Measurements from ENCODE around the gene PYGB. TPM values are rescaled to one million over a fixed set of nuclear protein-coding genes. Genes with fewer than 3 reads are reported as not detected.

Gene PYGB
- total and polyA plus RNA-seq, 9 donors = 20.7 to 31.5 (median 26.0) TPM

- Histone ChIP-seq H3K9me3 (replicated peaks; ENCODE audit: control insufficient read depth, low read depth, low read length) (no peaks in the 10 kb centered on the region), H3K36me3 (ENCODE audit: control insufficient read depth, insufficient read depth, low read length) (peaks cover 66% of the 10 kb centered on the region), H3K4me1 (ENCODE audit: control insufficient read depth, insufficient read depth, low read length) (peaks cover 17% of the 10 kb centered on the region), H3K4me3 (ENCODE audit: low read length) (no peak overlapping the region), H3K27ac (ENCODE audit: low read length) (no peak overlapping the region), H3K27me3 (ENCODE audit: control insufficient read depth, insufficient read depth, low read length) (no peaks in the 10 kb centered on the region)
- no peak for DNase-seq
- 90% methylated on average over 22 of the region's 22 CpGs for WGBS (ENCODE audit: insufficient coverage)
Observed at GRCh38 chr20:25290646-25291431, 43.0 kb downstream of the PYGB start.

GRCh38 chr20:25291432-25292133, 43.7 kb downstream of the PYGB start:
- H3K4me1 ChIP-seq (ENCODE audit: control insufficient read depth, insufficient read depth, low read length) = peaks cover 24% of the 10 kb centered on the region
- no peak overlapping the region for H3K27ac ChIP-seq (ENCODE audit: low read length)
- 83% methylated on average over 24 of the region's 26 CpGs for WGBS (ENCODE audit: insufficient coverage)
- no peak for DNase-seq
- no peak overlapping the region for H3K4me3 ChIP-seq (ENCODE audit: low read length)
- no peaks in the 10 kb centered on the region for H3K9me3 ChIP-seq (replicated peaks; ENCODE audit: control insufficient read depth, low read depth, low read length)
- H3K36me3 ChIP-seq (ENCODE audit: control insufficient read depth, insufficient read depth, low read length) = peaks cover 66% of the 10 kb centered on the region
- no peaks in the 10 kb centered on the region for H3K27me3 ChIP-seq (ENCODE audit: control insufficient read depth, insufficient read depth, low read length)

DNA sequence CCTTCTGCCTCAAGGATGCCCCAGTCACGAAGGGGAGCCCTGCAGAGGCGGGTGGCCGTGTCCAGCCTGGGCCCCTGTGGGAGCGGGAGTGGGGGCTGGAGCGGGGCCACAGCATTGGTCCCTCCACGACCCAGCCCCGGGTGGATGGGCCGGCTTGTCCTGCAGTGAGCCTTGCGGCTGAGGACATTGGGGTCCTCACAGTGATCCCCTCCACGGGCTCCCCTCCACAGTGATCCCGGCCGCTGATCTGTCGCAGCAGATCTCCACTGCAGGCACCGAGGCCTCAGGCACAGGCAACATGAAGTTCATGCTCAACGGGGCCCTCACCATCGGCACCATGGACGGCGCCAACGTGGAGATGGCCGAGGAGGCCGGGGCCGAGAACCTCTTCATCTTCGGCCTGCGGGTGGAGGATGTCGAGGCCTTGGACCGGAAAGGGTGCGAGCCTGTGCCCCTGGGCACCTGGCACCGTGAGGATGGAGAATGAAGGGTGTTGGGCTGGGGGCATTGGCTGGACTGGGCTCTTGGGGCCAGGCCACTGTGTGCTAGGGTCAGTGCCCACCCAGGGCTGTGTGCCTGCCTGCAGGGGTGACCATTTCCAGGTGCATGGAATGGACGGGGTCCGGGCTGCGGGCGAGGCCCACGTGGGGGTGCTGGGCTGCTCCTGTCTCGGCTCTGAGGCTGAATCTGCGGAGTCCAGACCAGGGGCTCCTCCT, 44.4 kb downstream of the PYGB start:
- 95% methylated on average over 30 of the region's 35 CpGs for WGBS (ENCODE audit: insufficient coverage)
- Histone ChIP-seq H3K4me1 (ENCODE audit: control insufficient read depth, insufficient read depth, low read length) (peaks cover 28% of the 10 kb centered on the region), H3K36me3 (ENCODE audit: control insufficient read depth, insufficient read depth, low read length) (peaks cover 67% of the 10 kb centered on the region), H3K27ac (ENCODE audit: low read length) (no peak overlapping the region), H3K9me3 (replicated peaks; ENCODE audit: control insufficient read depth, low read depth, low read length) (no peaks in the 10 kb centered on the region), H3K4me3 (ENCODE audit: low read length) (no peak overlapping the region), H3K27me3 (ENCODE audit: control insufficient read depth, insufficient read depth, low read length) (no peaks in the 10 kb centered on the region)
- DNase-seq = no peak

DNA sequence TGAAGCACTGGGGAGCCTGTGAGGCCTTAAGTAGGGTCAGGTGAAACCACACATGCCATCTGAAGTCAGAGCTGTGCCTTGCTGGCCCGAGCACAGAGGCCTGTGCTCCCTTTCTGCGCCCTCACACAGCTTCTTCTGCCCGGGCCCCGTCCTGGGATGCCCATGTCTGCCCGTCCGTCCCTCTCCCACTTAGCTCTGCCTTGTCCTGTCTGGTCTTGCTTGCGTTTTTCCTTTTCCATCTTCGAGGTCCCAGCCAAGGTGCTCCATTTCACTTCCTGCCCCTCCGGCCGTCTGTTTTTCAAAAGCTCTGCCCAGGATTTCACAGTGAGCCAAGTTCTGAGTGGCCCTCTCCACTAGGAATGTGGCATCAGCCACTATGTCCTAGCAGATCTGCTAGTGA, 45.6 kb downstream of the PYGB start:
- Histone ChIP-seq H3K27ac (ENCODE audit: low read length) (no peak overlapping the region), H3K4me3 (ENCODE audit: low read length) (no peak overlapping the region), H3K36me3 (ENCODE audit: control insufficient read depth, insufficient read depth, low read length) (peaks cover 69% of the 10 kb centered on the region), H3K27me3 (ENCODE audit: control insufficient read depth, insufficient read depth, low read length) (no peaks in the 10 kb centered on the region), H3K4me1 (ENCODE audit: control insufficient read depth, insufficient read depth, low read length) (peaks cover 28% of the 10 kb centered on the region), H3K9me3 (replicated peaks; ENCODE audit: control insufficient read depth, low read depth, low read length) (no peaks in the 10 kb centered on the region)
- 81% methylated on average over 10 of the region's 10 CpGs for WGBS (ENCODE audit: insufficient coverage)
- no peak for DNase-seq

DNA sequence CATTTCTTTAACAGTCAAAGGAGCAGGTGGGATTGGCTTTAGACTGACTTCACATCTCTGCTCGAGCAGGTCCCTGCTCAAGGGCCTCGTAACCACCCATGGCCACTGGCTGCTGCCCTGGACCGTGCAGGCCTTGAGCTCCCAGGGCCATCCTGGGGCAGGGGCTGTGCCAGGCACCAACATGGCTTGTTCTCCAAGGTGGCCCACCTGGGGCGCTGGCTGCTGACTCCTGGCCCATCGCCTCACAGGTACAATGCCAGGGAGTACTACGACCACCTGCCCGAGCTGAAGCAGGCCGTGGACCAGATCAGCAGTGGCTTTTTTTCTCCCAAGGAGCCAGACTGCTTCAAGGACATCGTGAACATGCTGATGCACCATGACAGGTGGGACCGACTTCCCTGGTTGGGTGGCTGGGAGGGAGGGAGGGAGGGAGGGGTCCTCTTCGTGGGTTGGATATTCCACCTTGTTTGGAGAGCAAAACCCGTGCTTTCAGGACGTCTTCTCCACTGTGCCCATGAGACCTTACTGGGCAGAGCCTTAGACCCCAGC, 46.1 kb downstream of the PYGB start:
- peaks cover 28% of the 10 kb centered on the region for H3K4me1 ChIP-seq (ENCODE audit: control insufficient read depth, insufficient read depth, low read length)
- 79% methylated on average over 12 of the region's 13 CpGs for WGBS (ENCODE audit: insufficient coverage)
- no peak for DNase-seq
- H3K36me3 ChIP-seq (ENCODE audit: control insufficient read depth, insufficient read depth, low read length) = peaks cover 68% of the 10 kb centered on the region
- no peaks in the 10 kb centered on the region for H3K9me3 ChIP-seq (replicated peaks; ENCODE audit: control insufficient read depth, low read depth, low read length)
- no peaks in the 10 kb centered on the region for H3K27me3 ChIP-seq (ENCODE audit: control insufficient read depth, insufficient read depth, low read length)
- H3K4me3 ChIP-seq (ENCODE audit: low read length) = no peak overlapping the region
- no peak overlapping the region for H3K27ac ChIP-seq (ENCODE audit: low read length)

DNA sequence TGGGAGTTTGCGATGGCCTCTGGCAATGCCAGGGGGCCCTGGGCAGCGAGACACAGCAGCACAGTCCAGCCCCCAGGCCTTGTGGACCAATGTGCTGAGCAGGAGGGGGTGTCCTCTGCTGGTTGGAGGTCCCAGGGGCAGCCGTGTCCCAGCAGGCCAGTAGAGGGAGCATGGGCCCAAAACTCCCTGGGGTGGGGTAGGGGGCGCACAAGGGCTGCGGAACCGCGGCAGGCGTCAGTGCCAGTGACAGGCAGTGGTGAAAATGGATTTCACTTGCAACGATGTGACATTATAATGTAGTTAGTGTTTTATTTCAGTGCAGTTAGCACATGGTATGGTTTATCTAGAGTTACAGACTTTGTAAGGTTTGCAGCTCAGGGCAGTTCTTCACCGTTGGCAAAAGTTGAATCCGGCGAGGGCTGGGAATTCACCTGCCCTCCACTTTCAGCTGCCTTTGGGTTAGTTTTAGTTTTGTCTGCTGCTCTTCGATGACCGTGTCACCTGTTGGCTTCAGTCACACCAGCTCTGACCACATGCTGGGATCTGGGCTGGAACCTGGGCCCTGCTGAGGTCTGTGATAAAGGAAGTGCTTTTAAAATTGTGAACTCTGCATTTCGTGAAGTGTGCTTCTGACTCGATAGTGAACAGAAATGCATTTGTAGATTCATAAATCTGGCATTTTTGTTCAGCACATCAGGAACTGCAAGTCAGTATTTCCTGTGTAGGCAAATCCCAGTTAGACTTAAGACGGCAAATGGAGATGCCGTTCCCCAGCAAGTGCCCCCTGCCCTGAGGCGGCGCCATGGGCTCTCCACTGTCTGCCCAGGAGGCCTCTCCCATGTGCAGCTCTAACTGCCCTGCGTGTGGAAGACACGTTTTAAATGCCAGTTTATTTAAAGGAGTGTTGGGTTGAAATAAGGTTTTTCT, 46.8 kb downstream of the PYGB start:
- WGBS (ENCODE audit: insufficient coverage) = 36% methylated on average over 18 of the region's 22 CpGs
- H3K27ac ChIP-seq (ENCODE audit: low read length) = no peak overlapping the region
- H3K4me3 ChIP-seq (ENCODE audit: low read length) = no peak overlapping the region
- H3K4me1 ChIP-seq (ENCODE audit: control insufficient read depth, insufficient read depth, low read length) = peaks cover 28% of the 10 kb centered on the region
- H3K27me3 ChIP-seq (ENCODE audit: control insufficient read depth, insufficient read depth, low read length) = no peaks in the 10 kb centered on the region
- DNase-seq = peak; percentile 40
- peaks cover 64% of the 10 kb centered on the region for H3K36me3 ChIP-seq (ENCODE audit: control insufficient read depth, insufficient read depth, low read length)
- no peaks in the 10 kb centered on the region for H3K9me3 ChIP-seq (replicated peaks; ENCODE audit: control insufficient read depth, low read depth, low read length)

DNA sequence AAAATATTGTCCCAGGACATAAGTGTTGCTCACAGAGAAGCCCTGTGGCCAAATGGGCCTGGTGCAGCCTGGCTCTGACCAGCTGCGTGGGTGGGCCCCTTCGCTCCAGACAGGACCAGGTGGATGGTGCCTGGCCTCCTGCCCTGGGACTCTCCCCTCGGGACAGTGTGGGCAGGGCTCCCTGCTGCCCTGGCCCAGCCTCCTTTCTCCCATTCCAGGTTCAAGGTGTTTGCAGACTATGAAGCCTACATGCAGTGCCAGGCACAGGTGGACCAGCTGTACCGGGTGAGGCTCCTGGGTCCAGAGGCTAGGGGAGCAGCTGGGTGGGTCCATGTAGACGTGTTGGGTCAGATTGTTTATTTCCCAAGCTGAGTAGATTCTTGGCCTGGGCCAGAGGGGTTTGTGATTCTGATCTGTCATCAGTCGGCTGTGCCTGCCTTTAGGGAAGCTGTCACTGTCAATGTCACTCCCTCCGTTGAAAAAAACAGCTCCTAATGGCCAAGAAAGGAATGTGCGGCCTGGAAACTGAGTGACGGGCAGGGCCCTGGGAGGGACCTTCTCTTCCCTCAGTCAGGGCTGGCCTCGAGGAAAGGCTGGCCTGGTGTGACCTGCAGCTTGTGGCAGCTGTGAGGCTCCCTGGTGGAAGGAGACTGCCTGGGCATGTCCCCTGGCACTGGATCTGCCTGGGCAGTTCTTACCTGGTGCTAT, 47.7 kb downstream of the PYGB start:
- peak; percentile 43 for DNase-seq
- peak overlapping the region; percentile 55 for H3K27ac ChIP-seq (ENCODE audit: low read length)
- no peaks in the 10 kb centered on the region for H3K9me3 ChIP-seq (replicated peaks; ENCODE audit: control insufficient read depth, low read depth, low read length)
- peaks cover 28% of the 10 kb centered on the region for H3K4me1 ChIP-seq (ENCODE audit: control insufficient read depth, insufficient read depth, low read length)
- no peak overlapping the region for H3K4me3 ChIP-seq (ENCODE audit: low read length)
- H3K36me3 ChIP-seq (ENCODE audit: control insufficient read depth, insufficient read depth, low read length) = peaks cover 63% of the 10 kb centered on the region
- WGBS (ENCODE audit: insufficient coverage) = 46% methylated on average over 10 of the region's 10 CpGs
- H3K27me3 ChIP-seq (ENCODE audit: control insufficient read depth, insufficient read depth, low read length) = no peaks in the 10 kb centered on the region

- peaks cover 56% of the 10 kb centered on the region for H3K36me3 ChIP-seq (ENCODE audit: control insufficient read depth, insufficient read depth, low read length)
- no peak for DNase-seq
- no peaks in the 10 kb centered on the region for H3K9me3 ChIP-seq (replicated peaks; ENCODE audit: control insufficient read depth, low read depth, low read length)
- H3K27ac ChIP-seq (ENCODE audit: low read length) = peak overlapping the region; percentile 20
- no peak overlapping the region for H3K4me3 ChIP-seq (ENCODE audit: low read length)
- H3K27me3 ChIP-seq (ENCODE audit: control insufficient read depth, insufficient read depth, low read length) = no peaks in the 10 kb centered on the region
- 75% methylated on average over 23 of the region's 24 CpGs for WGBS (ENCODE audit: insufficient coverage)
- H3K4me1 ChIP-seq (ENCODE audit: control insufficient read depth, insufficient read depth, low read length) = peaks cover 28% of the 10 kb centered on the region
Observed at GRCh38 chr20:25296094-25297093, 48.5 kb downstream of the PYGB start.
